Measurements from ENCODE around the gene MOB3A. TPM values are rescaled to one million over a fixed set of nuclear protein-coding genes. Genes with fewer than 3 reads are reported as not detected.
"Not testable (repeated sequence)": the region's sequence is repeated elsewhere in the genome, so short reads cannot be mapped to it uniquely, and the experiment has no call there.

Gene MOB3A
- polyA plus RNA-seq, 1 donor = 20.8 TPM

- Histone ChIP-seq H3K4me3 (ENCODE audit: low read length) (no peak overlapping the region), H3K36me3 (ENCODE audit: control insufficient read depth, insufficient read depth, low read length) (peaks cover 73% of the 10 kb centered on the region), H3K9me3 (ENCODE audit: control insufficient read depth, low read depth, low read length) (peaks cover 2% of the 10 kb centered on the region), H3K4me1 (ENCODE audit: control insufficient read depth, insufficient read depth, low read length) (no peaks in the 10 kb centered on the region), H3K27me3 (ENCODE audit: control insufficient read depth, insufficient read depth, low read length) (no peaks in the 10 kb centered on the region), H3K27ac (ENCODE audit: low read length) (no peak overlapping the region)
- no peak for DNase-seq
- WGBS (ENCODE audit: insufficient coverage, low lambda C conversion rate) = no CpG with 5 or more reads among the region's 50 CpGs
Measured at GRCh38 chr19:2135474-2136402, 39.6 kb upstream of the MOB3A start.

DNA sequence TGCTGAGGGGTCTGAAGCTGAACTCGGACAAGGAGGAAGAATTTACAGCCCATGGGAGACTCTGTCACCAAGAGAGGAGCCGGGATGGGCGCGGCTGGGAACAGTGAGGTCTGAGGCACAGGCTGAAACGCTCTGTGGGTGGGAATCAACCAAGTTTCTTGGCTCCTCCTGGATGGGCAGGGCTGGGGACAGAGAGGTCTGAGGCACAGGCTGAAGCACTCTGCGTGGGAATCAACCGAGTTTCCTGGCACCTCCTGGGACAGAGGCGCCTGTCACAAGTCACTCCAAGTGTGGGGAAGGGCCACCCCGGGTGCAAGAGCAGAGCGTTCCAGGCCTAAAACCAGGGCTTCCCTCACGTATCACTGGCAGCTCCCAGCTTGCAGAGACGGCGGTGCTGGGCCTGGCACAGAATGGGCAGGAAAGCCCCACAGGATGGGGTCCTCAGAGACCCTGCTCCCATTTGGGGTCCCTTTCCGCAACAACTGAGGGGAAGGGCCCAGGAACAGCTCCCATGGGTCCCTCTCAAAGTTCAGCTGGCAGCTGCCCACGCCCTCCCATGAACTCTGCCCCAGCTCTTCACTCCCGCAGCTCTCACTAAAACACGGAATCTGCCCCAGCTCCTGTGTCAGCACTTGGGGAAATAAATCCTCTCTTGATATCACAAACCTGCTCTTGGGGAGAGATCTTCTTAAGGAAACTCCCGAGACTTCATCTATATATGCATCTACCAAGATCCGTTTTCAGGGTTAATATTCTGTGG is 36.8 kb upstream of the MOB3A start:
- no peak for DNase-seq
- H3K9me3 ChIP-seq (ENCODE audit: control insufficient read depth, low read depth, low read length) = peaks cover 2% of the 10 kb centered on the region
- H3K27ac ChIP-seq (ENCODE audit: low read length) = no peak overlapping the region
- no peak overlapping the region for H3K4me3 ChIP-seq (ENCODE audit: low read length)
- peaks cover 69% of the 10 kb centered on the region for H3K36me3 ChIP-seq (ENCODE audit: control insufficient read depth, insufficient read depth, low read length)
- H3K4me1 ChIP-seq (ENCODE audit: control insufficient read depth, insufficient read depth, low read length) = no peaks in the 10 kb centered on the region
- H3K27me3 ChIP-seq (ENCODE audit: control insufficient read depth, insufficient read depth, low read length) = no peaks in the 10 kb centered on the region
- WGBS (ENCODE audit: insufficient coverage, low lambda C conversion rate) = 40% methylated on average over 1 of the region's 19 CpGs

GRCh38 chr19:2132191-2132590 is 36.1 kb upstream of the MOB3A start:
- peaks cover 2% of the 10 kb centered on the region for H3K9me3 ChIP-seq (ENCODE audit: control insufficient read depth, low read depth, low read length)
- WGBS (ENCODE audit: insufficient coverage, low lambda C conversion rate) = no CpG with 5 or more reads among the region's 14 CpGs
- no peak overlapping the region for H3K27ac ChIP-seq (ENCODE audit: low read length)
- no peak for DNase-seq
- H3K36me3 ChIP-seq (ENCODE audit: control insufficient read depth, insufficient read depth, low read length) = peaks cover 68% of the 10 kb centered on the region
- H3K4me1 ChIP-seq (ENCODE audit: control insufficient read depth, insufficient read depth, low read length) = no peaks in the 10 kb centered on the region
- no peak overlapping the region for H3K4me3 ChIP-seq (ENCODE audit: low read length)
- H3K27me3 ChIP-seq (ENCODE audit: control insufficient read depth, insufficient read depth, low read length) = no peaks in the 10 kb centered on the region

DNA sequence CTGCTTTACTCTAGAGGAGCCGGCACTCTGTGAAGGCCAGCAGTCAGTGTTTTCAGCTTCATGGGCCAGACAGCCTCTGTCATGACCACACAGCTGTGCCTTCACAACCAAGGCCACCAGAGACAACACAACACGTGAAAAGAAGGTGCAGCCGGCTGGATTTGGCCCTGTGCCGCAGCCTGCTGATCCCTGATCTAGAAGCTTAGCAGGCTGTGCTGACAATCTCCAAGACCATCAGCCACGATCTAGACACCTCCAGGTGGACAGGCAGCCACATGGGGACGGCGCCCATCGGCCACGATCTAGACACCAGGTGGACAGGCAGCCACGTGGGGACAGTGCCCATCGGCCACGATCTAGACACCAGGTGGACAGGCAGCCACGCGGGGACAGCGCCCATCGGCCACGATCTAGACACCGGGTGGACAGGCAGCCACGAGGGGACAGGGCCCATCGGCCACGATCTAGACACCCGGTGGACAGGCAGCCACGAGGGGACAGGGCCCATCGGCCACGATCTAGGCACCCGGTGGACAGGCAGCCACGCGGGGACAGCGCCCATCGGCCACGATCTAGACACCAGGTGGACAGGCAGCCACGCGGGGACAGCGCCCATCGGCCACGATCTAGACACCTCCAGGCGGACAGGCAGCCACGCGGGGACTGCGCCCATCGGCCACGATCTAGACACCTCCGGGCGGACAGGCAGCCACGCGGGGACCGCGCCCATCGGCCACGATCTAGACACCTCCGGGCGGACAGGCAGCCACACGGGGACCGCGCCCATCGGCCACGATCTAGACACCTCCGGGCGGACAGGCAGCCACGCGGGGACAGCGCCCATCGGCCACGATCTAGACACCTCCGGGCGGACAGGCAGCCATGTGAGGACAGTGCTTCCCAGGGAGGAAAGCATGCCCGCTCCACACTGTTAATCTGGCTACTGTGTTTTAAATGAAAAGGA is 35.2 kb upstream of the MOB3A start:
- not testable (repeated sequence) for DNase-seq; H3K4me1 ChIP-seq (ENCODE audit: control insufficient read depth, insufficient read depth, low read length); H3K27ac ChIP-seq (ENCODE audit: low read length); H3K27me3 ChIP-seq (ENCODE audit: control insufficient read depth, insufficient read depth, low read length); H3K4me3 ChIP-seq (ENCODE audit: low read length); H3K9me3 ChIP-seq (ENCODE audit: control insufficient read depth, low read depth, low read length)
- WGBS (ENCODE audit: insufficient coverage, low lambda C conversion rate) = no CpG with 5 or more reads among the region's 67 CpGs
- H3K36me3 ChIP-seq (ENCODE audit: control insufficient read depth, insufficient read depth, low read length) = peaks cover 67% of the 10 kb centered on the region

GRCh38 chr19:2129892-2130770 is 34.0 kb upstream of the MOB3A start:
- Histone ChIP-seq H3K4me1 (ENCODE audit: control insufficient read depth, insufficient read depth, low read length) (no peaks in the 10 kb centered on the region), H3K4me3 (ENCODE audit: low read length) (no peak overlapping the region), H3K9me3 (ENCODE audit: control insufficient read depth, low read depth, low read length) (no peaks in the 10 kb centered on the region), H3K27ac (ENCODE audit: low read length) (no peak overlapping the region), H3K36me3 (ENCODE audit: control insufficient read depth, insufficient read depth, low read length) (peaks cover 67% of the 10 kb centered on the region), H3K27me3 (ENCODE audit: control insufficient read depth, insufficient read depth, low read length) (no peaks in the 10 kb centered on the region)
- no peak for DNase-seq
- no CpG with 5 or more reads among the region's 28 CpGs for WGBS (ENCODE audit: insufficient coverage, low lambda C conversion rate)

GRCh38 chr19:2129486-2129885 is 33.4 kb upstream of the MOB3A start:
- H3K27me3 ChIP-seq (ENCODE audit: control insufficient read depth, insufficient read depth, low read length) = no peaks in the 10 kb centered on the region
- H3K4me3 ChIP-seq (ENCODE audit: low read length) = no peak overlapping the region
- DNase-seq = no peak
- WGBS (ENCODE audit: insufficient coverage, low lambda C conversion rate) = no CpG with 5 or more reads among the region's 11 CpGs
- H3K27ac ChIP-seq (ENCODE audit: low read length) = no peak overlapping the region
- H3K4me1 ChIP-seq (ENCODE audit: control insufficient read depth, insufficient read depth, low read length) = no peaks in the 10 kb centered on the region
- H3K9me3 ChIP-seq (ENCODE audit: control insufficient read depth, low read depth, low read length) = no peaks in the 10 kb centered on the region
- H3K36me3 ChIP-seq (ENCODE audit: control insufficient read depth, insufficient read depth, low read length) = peaks cover 70% of the 10 kb centered on the region

- peaks cover 72% of the 10 kb centered on the region for H3K36me3 ChIP-seq (ENCODE audit: control insufficient read depth, insufficient read depth, low read length)
- H3K9me3 ChIP-seq (ENCODE audit: control insufficient read depth, low read depth, low read length) = no peaks in the 10 kb centered on the region
- H3K4me1 ChIP-seq (ENCODE audit: control insufficient read depth, insufficient read depth, low read length) = no peaks in the 10 kb centered on the region
- H3K27ac ChIP-seq (ENCODE audit: low read length) = no peak overlapping the region
- H3K27me3 ChIP-seq (ENCODE audit: control insufficient read depth, insufficient read depth, low read length) = no peaks in the 10 kb centered on the region
- no peak overlapping the region for H3K4me3 ChIP-seq (ENCODE audit: low read length)
- no peak for DNase-seq
- no CpG with 5 or more reads among the region's 21 CpGs for WGBS (ENCODE audit: insufficient coverage, low lambda C conversion rate)
Measured at GRCh38 chr19:2129022-2129421, 32.9 kb upstream of the MOB3A start.

DNA sequence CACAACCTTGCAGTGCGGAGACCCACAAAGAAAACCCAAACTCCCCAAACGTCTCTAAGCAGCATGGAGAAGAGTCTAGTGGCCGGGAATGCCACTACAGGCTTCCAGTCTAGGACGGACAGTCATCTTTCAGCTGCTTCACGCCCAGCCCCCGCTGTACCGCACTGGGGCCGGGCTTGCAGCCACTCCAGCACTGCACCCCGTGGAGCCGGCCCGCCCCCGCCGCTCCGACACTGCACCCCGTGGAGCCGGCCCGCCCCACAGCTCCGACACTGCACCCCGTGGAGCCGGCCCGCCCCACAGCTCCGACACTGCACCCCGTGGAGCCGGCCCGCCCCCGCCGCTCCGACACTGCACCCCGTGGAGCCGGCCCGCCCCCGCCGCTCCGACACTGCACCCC is 32.1 kb upstream of the MOB3A start:
- H3K27me3 ChIP-seq (ENCODE audit: control insufficient read depth, insufficient read depth, low read length); H3K9me3 ChIP-seq (ENCODE audit: control insufficient read depth, low read depth, low read length); H3K27ac ChIP-seq (ENCODE audit: low read length); H3K4me1 ChIP-seq (ENCODE audit: control insufficient read depth, insufficient read depth, low read length); DNase-seq; H3K4me3 ChIP-seq (ENCODE audit: low read length): not testable (repeated sequence)
- H3K36me3 ChIP-seq (ENCODE audit: control insufficient read depth, insufficient read depth, low read length) = peaks cover 78% of the 10 kb centered on the region
- WGBS (ENCODE audit: insufficient coverage, low lambda C conversion rate) = no CpG with 5 or more reads among the region's 34 CpGs

DNA sequence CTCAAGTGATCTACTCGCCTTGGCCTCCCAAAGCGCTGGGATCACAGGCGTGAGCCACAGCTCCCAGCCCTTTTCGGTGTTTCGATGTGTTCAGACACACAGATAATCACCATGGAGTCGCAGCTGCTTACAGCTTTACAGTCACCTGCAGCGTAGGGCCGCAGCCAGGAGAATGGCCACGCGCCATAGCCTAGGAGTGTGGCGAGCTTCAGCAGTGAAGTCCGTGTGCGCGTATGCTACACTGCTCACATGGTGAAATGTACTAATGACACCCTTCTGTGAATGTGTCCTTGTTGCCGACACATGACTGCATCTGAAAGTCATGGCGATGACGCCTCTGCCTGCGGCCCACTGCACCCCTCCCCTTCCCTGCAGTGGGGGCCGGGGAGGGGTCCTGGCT is 31.6 kb upstream of the MOB3A start:
- no CpG with 5 or more reads among the region's 19 CpGs for WGBS (ENCODE audit: insufficient coverage, low lambda C conversion rate)
- H3K36me3 ChIP-seq (ENCODE audit: control insufficient read depth, insufficient read depth, low read length) = peaks cover 78% of the 10 kb centered on the region

More for the DNA sequence above, 31.6 kb upstream of the MOB3A start:
- Histone ChIP-seq H3K9me3 (ENCODE audit: control insufficient read depth, low read depth, low read length) (no peaks in the 10 kb centered on the region), H3K27ac (ENCODE audit: low read length) (no peak overlapping the region), H3K4me3 (ENCODE audit: low read length) (no peak overlapping the region), H3K27me3 (ENCODE audit: control insufficient read depth, insufficient read depth, low read length) (no peaks in the 10 kb centered on the region), H3K4me1 (ENCODE audit: control insufficient read depth, insufficient read depth, low read length) (no peaks in the 10 kb centered on the region)
- DNase-seq = peak; percentile 26 to 47
